Epithelial cell of prostate (primary cell): Measurements from ENCODE around the gene DISC1.

Experiments used
- DNase-seq: peaks from one replicate; pipeline ENCODE4 v3.0.0-alpha.2; 2011; ENCODE audit warnings: low read depth, low spot score
- H3K27ac ChIP-seq: fragments of 450-650 bp; 2 replicates; pipeline ENCODE4 v1.5.1; 2017; ENCODE audit warnings: mild to moderate bottlenecking

DISC1 gene

DNA sequence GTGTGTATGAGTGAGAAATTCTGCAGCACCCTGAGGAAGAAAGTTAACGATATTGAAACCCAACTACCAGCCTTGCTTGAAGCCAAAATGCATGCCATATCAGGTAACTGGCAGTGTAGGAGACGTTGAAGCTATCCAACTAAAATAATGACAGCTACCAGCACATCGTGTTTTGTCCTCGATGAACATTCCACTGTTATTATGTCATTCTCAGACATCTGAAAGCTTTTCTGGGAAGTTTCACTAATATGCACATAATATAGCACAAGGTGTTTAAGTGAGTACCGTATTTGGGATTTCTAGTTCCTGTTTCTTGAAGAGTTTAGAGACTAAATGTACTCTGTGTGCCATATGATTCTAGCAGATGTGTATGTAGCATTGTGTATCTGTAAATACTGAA, 173.5 kb downstream of the DISC1 start:
- no peak for DNase-seq
- H3K27ac ChIP-seq = no peak overlapping the region

DNA sequence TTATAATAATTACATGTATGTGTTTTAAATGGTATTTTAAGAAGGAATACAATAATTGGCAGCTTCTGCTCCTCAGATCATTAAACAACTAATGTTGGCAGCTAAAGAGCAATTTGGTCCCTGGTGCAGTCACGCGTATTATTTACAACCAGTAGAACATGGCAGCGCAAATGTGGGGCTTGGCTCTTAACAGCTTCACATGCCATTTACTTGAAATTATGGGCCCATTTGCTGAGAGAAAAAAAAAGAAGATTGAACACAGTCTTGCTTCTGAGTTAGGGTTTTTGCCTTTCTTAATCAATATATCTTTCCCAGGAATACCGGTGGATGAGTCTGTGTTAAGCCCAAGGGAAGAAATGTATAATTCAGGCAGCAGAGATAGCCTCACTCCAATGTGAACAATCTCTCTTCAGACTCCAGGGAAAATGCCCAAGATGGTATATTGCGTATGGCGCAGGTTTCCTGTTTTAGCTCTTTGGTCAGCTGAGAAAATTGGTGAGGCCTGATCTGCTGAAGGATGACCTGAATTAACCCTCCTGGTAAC, 174.5 kb downstream of the DISC1 start:
- DNase-seq = no peak
- H3K27ac ChIP-seq = no peak overlapping the region

DNA sequence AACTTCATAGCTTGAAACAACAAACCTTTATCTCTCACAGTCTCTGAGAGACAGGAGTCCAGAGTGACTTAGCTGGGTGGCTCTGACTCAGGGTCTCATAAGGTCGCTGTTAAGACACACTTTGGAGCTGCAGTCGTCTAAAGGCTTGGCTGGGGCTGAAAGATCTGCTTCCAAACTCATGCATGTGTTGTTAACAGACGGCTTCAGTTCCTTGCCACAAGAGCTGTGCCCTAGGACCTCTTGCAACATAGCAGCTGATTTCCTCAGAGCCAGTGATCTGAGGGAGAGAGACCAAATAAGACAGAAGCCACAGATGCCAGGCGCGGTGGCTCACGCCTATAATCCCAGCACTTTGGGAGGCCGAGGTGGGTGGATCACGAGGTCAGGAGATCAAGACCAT, 176.8 kb downstream of the DISC1 start:
- no peak overlapping the region for H3K27ac ChIP-seq
- DNase-seq = no peak

DNA sequence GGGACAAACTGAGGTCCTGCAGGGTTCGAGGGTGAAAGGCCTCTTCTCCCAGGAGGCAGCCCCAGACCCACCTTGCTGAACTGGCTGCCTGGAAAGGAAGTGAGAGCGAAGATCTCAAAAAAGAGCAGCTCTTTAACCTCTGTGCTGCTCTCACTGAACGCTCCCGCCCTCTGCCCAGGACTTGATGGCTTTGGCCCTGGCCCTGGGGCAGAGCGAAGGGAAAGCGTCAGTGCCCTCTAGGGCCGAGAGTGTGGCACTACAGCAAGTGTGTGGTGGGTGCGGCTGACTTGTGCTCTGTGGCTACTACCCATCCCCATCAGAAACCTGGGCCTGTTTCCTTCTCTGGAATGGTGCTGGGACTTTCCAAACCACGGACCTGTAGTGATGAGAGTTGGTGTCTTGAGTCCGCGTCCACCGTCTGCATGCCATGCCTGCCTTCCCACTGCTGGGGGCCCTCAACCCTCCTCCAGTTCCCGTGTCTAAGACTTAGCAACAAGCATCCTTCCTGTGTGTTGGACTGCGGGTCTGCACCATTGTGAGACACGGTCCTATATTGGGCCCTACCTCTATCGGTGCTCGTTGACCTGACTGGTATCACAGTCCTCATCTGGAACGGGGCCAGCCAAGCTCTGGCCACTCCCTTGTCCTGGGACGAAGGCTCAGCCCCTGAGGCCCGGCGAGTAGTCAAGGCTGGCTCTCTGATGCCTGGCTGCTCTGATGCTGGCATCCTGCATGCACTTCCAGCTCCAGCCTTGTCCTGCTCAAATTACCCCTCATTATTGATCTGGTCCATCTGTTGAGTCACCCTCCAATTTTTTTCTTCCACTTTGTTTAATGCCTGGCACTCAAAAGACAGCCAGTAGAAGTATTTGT, 180.3 kb downstream of the DISC1 start:
- DNase-seq = no peak
- no peak overlapping the region for H3K27ac ChIP-seq

DNA sequence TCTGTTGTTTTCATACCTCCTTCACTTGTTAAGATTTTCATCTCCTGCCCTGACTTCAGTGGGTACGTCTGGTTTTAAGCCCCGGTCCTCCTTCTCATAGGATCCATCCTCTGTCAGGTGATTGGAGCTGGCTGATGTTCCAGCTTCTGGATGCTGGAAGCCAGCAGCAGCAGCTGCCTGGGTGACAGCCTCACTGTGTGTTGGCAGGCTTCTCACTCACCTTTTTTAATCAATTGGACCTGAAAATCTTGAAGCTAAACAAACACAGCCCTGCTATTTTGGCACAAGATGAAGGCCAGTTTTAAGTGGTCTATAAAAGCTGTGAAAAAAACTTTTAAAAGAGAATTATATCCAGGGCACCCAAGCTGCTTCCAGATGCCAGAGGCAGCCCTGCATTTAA, 181.0 kb downstream of the DISC1 start:
- no peak overlapping the region for H3K27ac ChIP-seq
- DNase-seq = no peak

DNA sequence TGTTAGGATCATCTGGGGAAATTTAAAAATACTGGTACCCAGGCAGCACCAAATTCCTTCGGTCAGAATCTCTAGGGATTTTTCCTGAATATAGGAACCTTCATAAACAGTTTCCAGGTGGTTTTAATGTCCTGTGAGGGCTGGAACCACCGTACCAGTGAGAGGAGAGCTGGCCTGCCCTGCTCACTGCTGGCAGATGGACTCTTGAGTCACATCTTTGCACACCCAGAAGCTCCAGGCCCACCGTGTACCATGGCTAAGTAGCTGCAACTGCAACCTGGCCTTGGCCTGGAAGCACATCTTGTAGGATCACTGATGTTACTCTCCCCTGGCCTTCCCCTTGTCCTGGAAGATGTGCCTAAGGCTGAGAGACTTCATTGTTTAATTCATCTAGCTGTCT, 181.5 kb downstream of the DISC1 start:
- H3K27ac ChIP-seq = no peak overlapping the region
- no peak for DNase-seq

DNA sequence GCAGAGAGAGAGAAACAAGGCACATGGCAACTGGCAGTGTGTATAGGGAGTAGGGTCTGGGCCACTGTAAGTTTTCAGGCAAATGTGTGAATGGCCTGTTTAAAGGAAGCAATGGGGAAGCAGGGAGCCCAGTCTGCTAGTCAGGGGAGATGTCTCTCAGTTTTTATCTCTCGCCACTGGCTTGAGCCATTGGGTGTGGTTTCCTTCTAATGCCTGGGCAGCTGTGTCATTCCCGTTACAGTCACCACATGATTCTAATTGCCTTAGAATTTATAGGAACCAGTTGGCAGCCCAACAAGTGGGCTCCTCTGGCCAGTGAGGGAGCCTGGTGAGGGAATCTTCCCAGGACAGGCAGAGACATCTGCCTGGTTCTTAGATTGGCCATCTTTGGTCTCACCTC, 182.4 kb downstream of the DISC1 start:
- no peak overlapping the region for H3K27ac ChIP-seq
- no peak for DNase-seq

DNA sequence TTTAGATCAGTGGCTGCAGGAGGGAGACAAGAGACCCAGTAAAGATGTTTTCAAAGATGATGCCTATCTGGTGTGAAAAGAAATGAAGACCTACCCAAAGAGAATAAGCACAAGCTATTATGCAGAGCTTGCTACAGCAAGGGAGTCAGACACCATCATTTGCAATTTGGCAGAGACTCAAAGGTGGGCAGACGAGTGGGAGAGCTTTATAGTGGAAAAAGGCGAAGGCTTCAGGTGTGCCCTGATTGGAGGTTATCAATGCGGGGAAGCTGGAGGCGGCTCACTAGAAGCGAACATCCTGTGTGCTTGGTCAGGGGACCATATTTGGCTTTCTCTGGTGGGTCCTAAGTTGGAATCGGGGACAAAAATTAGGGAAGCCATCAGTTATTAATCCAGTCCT, 183.8 kb downstream of the DISC1 start:
- no peak for DNase-seq

DNA sequence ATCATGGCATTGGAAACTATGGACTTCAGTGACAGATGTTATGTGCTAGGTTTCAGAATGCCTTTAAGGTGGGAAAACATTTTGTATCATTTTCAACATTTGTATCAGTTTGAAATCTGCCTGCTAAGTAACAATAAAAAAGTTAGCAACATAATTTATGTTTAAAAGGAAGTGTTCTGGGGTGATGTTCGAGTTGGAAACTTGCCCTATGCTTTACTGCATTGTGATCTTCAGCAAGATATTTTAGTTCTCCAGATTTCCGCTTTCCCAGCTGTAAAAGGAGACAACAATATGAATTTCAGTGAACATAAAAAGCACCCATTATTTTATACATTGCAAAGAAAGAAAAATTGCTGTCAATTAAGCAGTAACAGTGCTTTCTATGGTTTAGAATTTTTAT, 187.4 kb downstream of the DISC1 start:
- DNase-seq = no peak
- H3K27ac ChIP-seq = no peak overlapping the region

More for the DNA sequence above, 183.8 kb downstream of the DISC1 start:
- H3K27ac ChIP-seq = no peak overlapping the region

DNA sequence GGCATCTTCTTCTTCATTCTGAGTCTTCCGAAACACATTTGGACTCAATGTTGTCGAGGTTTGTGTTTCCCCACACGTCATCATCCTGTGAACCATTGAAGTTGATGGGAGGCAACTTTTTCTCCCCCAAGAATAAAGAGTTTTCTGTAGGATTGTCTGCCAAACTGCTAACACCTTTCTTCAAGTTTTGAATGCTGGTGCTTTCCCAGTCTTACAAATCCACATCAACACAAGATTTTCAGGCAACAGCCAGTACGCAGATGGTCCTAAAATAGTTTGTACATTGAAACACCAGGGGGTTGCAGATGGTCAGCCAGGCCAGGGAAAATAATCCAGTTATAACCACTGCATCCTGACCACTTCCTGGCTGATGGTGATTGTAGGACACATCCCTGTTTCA, 187.9 kb downstream of the DISC1 start:
- no peak overlapping the region for H3K27ac ChIP-seq
- no peak for DNase-seq

DNA sequence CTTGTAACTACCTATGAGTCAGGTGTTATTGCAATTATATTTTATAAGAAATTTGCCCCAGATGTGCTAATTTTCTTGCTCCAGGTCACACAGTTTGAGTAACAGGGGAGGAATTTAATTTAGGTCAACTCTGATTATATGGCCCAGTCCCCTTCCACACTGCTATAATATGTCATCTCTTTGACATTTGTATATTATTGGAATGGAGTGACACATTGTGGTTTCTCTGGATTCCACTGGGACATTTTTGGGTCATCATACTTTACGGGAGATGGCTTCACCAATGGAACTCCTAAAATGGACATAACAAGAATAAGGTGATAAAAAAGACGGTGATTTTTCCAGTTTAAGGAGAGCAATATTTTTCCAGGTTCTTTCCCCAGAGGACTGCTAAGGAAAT, 191.2 kb downstream of the DISC1 start:
- no peak for DNase-seq
- no peak overlapping the region for H3K27ac ChIP-seq

DNA sequence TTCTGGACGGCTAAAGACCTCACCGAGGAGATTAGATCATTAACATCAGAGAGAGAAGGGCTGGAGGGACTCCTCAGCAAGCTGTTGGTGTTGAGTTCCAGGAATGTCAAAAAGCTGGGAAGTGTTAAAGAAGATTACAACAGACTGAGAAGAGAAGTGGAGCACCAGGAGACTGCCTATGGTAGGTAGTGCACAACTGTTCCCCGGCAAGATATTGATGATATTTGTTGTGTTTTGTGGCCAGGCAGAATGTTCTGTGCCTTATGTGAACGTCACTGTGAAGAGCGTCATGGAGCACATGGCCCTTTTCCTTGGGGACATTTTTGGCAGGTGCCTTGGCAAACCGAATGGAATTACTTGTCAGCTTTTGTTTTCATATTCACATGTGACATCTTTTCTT, 191.7 kb downstream of the DISC1 start:
- no peak overlapping the region for H3K27ac ChIP-seq
- no peak for DNase-seq

DNA sequence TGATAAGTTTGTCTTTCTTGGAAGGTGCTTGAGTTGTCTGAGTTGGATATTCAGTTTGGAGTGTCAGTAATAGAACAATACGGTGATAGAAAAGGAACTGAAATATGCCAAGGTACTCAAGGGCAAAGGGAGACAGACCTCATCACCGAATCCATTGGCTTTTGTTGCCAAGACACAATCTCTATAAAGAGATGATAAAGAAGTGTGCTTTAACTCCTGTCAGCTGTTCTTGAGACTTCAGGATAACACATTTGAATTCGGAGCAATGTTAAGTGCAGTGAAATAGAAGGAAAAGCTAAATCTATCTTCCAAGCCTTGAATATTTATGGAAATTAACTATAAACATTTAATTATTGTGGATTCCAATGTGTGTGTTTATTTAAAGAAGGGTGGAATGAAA, 194.7 kb downstream of the DISC1 start:
- no peak for DNase-seq
- no peak overlapping the region for H3K27ac ChIP-seq

DNA sequence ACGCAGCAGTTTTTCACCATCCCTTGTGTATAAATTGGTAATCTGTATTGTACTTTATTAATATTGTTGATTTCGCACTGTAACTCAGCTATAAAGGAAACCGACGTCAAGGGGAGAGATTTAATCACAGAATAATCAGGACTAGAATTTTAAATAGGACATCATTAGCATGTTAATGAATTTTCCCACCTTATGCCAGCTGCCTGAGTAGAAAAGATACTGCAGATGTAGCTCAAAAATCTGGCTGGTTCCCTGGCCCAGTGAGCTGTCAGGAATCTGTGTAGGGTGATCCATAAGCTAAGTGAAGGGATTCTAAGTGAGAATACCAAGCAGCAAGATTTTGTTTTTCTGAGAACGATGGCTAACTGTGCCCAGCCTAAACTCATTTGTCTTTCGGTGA, 195.5 kb downstream of the DISC1 start:
- no peak for DNase-seq
- H3K27ac ChIP-seq = no peak overlapping the region

DNA sequence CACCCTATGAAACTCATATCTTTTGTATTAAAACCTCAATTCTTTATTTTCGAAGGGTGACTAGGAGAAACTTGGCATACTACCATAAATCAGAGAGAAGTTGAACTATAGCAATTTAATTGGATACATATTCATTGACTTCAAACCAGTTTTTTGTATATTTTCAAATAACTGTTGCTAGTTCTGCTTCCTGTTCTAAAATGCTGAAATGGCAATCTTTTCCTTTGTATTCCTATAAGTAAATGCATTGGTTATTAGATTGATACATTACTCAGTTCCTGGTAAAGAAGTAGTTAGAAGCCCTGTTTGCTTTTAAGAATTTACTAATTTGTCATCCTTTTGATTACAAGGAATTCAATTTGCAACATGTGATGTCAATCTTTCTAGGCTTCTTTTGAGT, 200.0 kb downstream of the DISC1 start:
- DNase-seq = no peak
- H3K27ac ChIP-seq = no peak overlapping the region

DNA sequence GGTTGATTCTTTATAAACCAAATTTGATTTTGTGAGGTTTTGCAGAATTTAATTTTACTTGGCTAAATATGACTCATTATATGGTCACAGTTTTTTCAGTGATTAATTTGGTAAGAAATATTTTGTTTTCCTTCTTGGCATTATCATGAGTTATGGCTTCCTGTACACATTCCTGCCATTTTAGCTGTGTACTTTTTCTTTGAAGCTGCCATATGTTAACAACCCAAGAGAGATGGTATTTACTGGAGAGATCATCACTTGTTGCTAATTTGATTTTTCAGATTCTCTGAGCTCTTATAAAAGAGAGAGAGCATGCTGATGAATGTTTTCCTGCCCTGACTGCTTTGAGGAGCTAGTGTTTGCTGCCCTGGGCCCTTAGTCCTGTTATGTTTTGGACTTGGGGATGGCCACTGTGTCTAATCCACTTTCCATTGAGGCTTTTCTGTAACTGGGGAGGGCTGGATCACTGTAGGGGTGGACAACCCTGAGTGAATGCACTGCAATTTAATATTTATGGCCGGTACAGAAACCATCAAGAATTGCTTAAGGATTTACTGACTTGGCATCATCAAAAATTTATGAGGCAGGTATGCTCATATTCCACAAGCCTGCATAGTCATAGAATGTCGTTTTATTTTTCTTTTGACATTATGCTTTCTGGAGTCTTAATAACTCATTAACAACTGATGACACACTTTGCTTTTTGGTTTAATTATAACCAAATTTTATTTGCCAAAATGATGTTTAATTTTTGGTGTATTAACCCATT, 200.9 kb downstream of the DISC1 start:
- peak overlapping the region; percentile 84 for H3K27ac ChIP-seq

DNA sequence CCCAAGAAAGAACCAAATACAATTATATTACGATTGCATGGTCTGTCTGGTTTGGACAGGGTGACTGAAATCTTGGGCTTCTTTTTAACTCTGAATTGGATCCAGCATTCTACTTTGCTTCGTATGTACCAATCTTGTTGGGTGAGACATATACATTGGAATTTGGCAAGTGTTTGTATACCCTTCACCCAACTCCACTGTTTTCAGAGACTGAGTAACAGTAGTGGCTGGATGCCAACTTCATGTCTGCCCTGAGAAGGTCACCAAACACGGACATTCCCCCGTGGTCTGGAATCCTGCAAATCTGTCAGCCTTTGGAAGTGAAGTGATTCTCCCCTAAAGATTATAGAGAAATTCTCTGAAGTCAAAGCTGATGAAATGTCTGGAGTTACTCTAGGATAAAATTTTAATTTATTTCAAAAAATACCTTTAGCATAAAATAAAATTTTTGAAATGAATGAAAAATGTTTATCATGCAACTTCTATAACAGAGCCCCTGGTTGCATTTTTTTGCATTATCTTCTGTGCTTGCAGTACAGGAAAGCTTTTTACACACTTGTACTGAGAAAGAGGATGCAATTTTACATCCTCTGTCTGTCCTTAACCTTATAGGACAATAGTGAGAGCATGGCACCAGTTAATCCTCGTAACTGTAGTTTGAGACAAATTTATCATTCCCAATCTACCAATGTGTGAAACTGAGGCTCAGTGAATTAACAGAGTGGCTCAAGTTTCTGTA, 201.8 kb downstream of the DISC1 start:
- peak overlapping the region; percentile 84 for H3K27ac ChIP-seq
- DNase-seq = peak; percentile 70

More for the DNA sequence above, 200.9 kb downstream of the DISC1 start:
- DNase-seq = no peak

DNA sequence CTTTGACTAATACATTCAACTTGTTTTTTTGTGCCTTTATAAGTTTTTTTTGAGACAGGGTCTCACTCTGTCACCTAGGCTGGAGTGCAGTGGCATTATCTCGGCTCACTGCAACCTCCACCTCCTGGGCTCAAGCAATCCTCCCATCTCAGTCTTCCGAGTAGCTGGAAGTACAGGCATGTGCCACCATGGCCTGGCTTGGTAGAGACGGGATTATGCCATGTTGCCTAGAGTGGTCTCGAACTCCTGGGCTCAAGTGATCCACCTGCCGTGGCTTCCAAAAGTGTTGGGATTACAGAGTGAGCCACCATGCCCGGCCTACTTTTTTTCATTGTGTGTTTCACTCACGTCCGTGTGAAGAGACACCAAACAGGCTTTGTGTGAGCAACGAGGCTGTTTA, 202.7 kb downstream of the DISC1 start:
- no peak overlapping the region for H3K27ac ChIP-seq
- no peak for DNase-seq

DNA sequence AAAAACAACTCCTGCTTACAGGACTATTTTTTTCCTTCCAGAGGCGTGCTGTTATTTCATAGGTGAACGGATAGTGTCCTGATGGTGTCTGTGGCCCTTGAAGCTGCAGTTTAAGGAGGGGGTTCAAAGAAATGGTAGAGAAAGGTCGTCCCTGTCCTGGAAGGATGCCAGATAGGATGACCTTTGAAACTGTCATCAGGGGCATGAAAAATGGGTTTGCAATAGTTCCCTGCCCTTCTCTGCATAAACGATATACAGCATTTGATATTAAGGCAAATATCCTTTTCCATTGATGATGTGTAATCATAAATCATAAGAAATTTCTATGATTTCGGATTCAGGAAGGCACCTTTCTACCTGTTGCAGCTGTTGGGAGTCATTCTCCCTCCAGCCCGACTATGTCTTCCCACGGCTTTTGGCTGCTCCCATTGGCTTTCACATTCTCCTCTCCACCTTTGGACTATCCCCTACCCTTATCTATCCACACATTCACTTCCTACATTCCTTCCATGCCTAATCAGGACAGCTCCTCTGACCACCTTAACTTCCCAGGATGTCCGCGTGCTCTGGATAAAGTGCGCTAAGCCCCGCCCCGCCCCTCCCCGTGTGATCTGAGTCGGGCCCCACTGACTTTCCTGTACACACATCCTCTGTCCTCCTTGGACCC, 209.8 kb downstream of the DISC1 start:
- DNase-seq = no peak
- H3K27ac ChIP-seq = no peak overlapping the region

DNA sequence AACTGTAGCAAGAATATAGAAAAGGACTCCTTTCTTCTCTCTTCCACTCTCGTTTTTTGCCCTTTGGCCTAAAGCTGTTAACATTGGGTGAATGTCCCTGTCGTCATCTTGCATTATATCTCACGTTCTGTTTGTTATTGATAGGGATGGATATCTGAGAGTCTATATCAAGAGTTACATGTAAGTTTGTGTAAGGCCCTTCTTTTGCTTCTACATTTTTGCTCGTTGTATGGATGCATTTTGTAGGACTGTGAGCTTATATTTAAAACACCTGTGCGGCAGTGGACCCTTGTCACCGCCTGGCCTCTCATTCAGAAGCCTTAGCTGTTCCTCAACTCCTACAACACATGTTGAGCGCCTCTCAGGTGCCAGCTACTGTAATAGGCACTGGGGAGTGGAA, 211.9 kb downstream of the DISC1 start:
- DNase-seq = no peak
- no peak overlapping the region for H3K27ac ChIP-seq
